Measurements from ENCODE around the gene MRC1. TPM values are rescaled to one million over a fixed set of nuclear protein-coding genes. Genes with fewer than 3 reads are reported as not detected.

MRC1 gene
- total and polyA plus RNA-seq, 9 of the 15 experiments (the other 6 are each of a cell fraction or from before 2014, with no cell fraction given): 0.01 to 0.20 (median 0.03) TPM; not detected in 5

GRCh38 chr10:17883621-17884020 is 74.5 kb downstream of the MRC1 start:
- Histone ChIP-seq H3K4me3 (no peak overlapping the region), H3K27me3 (ENCODE audit: control insufficient read depth in 2 of 2, insufficient read depth in 2 of 2, low read length in 2 of 2) (peaks cover 0 to 4% of the 10 kb centered on the region in 2 experiments; a peak in 2 of 5 replicates), H3K9me1 (ENCODE audit: control insufficient read depth, insufficient read depth, low read length) (no peaks in the 10 kb centered on the region), H3K27ac (ENCODE audit: extremely low read depth, low read depth, low read length) (no peak overlapping the region), H3K9me3 (replicated peaks; ENCODE audit: control insufficient read depth, insufficient read depth, low read depth, low read length) (no peaks in the 10 kb centered on the region), H4K20me1 (replicated peaks; ENCODE audit: control insufficient read depth, insufficient read depth, low read length) (no peaks in the 10 kb centered on the region), H3K36me3 (ENCODE audit: control insufficient read depth, insufficient read depth, low read length) (no peaks in the 10 kb centered on the region), H3K9ac (ENCODE audit: insufficient read depth in 1 of 2, low read depth in 2 of 2, low read length in 2 of 2) (no peak overlapping the region), H2AFZ (ENCODE audit: low read depth, low read length) (no peak overlapping the region), H3K4me2 (ENCODE audit: insufficient read depth, low read length) (no peak overlapping the region), H3K79me2 (ENCODE audit: control insufficient read depth, insufficient read depth, low read length) (no peaks in the 10 kb centered on the region), H3K4me1 (replicated peaks in 1 of 2; ENCODE audit: control insufficient read depth in 2 of 2, insufficient read depth in 2 of 2, low read length in 2 of 2) (no peaks in the 10 kb centered on the region)
- in situ Hi-C loops (cut with MboI): no loop called here
- no peak for ATAC-seq
- DNase-seq (ENCODE audit: extremely low read depth in 1 of 4, low spot score in 3 of 4): no peak
- no peak for FAIRE-seq
- CTCF ChIA-PET (ENCODE audit: low intra/inter-chr PET ratio): no interaction called here
- no TSS peak for BruUV-seq (replicated peaks)
- intact Hi-C loops (cut with micrococcal nuclease): no loop called here
- WGBS (ENCODE audit: insufficient coverage, low coverage, missing lambda C conversion rate): 0% methylated on average over 1 of the region's 1 CpG
- POLR2A ChIA-PET: interaction anchor here (0.5 kb wide), 1 partner anchor 1430 kb away, joined by 3 read pairs; no protein-coding TSS in a partner anchor
- no peak for TF ChIP-seq ZNF644 (tag; IDR thresholded peaks at IDR 0.05; ENCODE audit: low read depth)
- no peak for TF ChIP-seq ETV1 (tag; conservative IDR thresholded peaks at IDR 0.05; ENCODE audit: low read depth)
- TF ChIP-seq NCOA6 (IDR thresholded peaks at IDR 0.05): no peak
- no peak for TF ChIP-seq ATF7 (IDR thresholded peaks at IDR 0.05)
- no peak for TF ChIP-seq LARP7 (IDR thresholded peaks at IDR 0.05)
- no peak for TF ChIP-seq ZBTB17 (CRISPR knock-in tag; IDR thresholded peaks at IDR 0.05)
- TF ChIP-seq ZBED1 (IDR thresholded peaks at IDR 0.05): no peak
- TF ChIP-seq JUNB (CRISPR knock-in tag; conservative IDR thresholded peaks at IDR 0.05): no peak
- TF ChIP-seq, protein P1, sequence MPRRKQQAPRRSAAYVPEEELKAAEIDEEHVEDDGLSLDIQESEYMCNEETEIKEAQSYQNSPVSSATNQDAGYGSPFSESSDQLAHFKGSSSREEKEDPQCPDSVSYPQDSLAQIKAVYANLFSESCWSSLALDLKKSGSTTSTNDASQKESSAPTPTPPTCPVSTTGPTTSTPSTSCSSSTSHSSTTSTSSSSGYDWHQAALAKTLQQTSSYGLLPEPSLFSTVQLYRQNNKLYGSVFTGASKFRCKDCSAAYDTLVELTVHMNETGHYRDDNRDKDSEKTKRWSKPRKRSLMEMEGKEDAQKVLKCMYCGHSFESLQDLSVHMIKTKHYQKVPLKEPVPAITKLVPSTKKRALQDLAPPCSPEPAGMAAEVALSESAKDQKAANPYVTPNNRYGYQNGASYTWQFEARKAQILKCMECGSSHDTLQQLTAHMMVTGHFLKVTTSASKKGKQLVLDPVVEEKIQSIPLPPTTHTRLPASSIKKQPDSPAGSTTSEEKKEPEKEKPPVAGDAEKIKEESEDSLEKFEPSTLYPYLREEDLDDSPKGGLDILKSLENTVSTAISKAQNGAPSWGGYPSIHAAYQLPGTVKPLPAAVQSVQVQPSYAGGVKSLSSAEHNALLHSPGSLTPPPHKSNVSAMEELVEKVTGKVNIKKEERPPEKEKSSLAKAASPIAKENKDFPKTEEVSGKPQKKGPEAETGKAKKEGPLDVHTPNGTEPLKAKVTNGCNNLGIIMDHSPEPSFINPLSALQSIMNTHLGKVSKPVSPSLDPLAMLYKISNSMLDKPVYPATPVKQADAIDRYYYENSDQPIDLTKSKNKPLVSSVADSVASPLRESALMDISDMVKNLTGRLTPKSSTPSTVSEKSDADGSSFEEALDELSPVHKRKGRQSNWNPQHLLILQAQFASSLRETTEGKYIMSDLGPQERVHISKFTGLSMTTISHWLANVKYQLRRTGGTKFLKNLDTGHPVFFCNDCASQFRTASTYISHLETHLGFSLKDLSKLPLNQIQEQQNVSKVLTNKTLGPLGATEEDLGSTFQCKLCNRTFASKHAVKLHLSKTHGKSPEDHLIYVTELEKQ (CRISPR knock-in tag; IDR thresholded peaks at IDR 0.05): no peak

All from K562 (cell line).